HEK293 (cell line): ENCODE measurements around the gene QSER1.

ENCODE experiments used
- CTCF ChIA-PET: fragments of 350-600 bp; formaldehyde crosslinking; extraction: SDS; loops from one replicate; lab custom pipeline; 2021; ENCODE audit warnings: antibody characterized with exemption; lab: Yijun Ruan, JAX
- POLR2A ChIA-PET: fragments of 300-600 bp; formaldehyde crosslinking; extraction: SDS; loops from one replicate; lab custom pipeline; 2020; ENCODE audit warnings: antibody characterized with exemption, inconsistent platforms; lab: Yijun Ruan, JAX
- H3K27ac ChIP-seq: fragments of 200-500 bp; sonication (Bioruptor generic); 2 replicates; pipeline ENCODE4 v1.5.1; 2014; ENCODE audit warnings: low read depth, low read length, control low read depth, inconsistent platforms; ENCODE audit errors: extremely low read depth
- H3K36me3 ChIP-seq, 2 experiments: fragments of 200-500 bp in 1 of 2; sonication (Bioruptor generic) in 1 of 2; 1 replicate in 1 of 2; 2 replicates in 1 of 2; pipeline ENCODE4 v1.5.1; 2014 to 2017; ENCODE audit warnings: inconsistent platforms in 2 of 2, low read length in 2 of 2; ENCODE audit not compliant: control insufficient read depth in 2 of 2, insufficient read depth in 1 of 2
- H3K4me1 ChIP-seq: fragments of 200-500 bp; sonication (Bioruptor generic); 2 replicates; pipeline ENCODE4 v1.5.1; 2014; ENCODE audit warnings: mild to moderate bottlenecking, low read length, inconsistent platforms; ENCODE audit not compliant: control insufficient read depth, insufficient read depth
- H3K4me3 ChIP-seq: 2 replicates; pipeline ENCODE4 v1.5.1; 2011; ENCODE audit warnings: low read depth, mild to moderate bottlenecking, control low read depth, low read length, moderate library complexity
- H3K9me3 ChIP-seq: fragments of 200-500 bp; sonication (Bioruptor generic); 2 replicates; pipeline ENCODE4 v1.5.1; 2014; ENCODE audit warnings: low read depth, low read length, inconsistent platforms; ENCODE audit not compliant: control insufficient read depth, insufficient read depth
- INSM2 ChIP-seq: fragments of 450-650 bp; formaldehyde crosslinking; IDR thresholded peaks from 2 replicates; pipeline ENCODE4 v1.5.1; 2016; ENCODE audit warnings: missing biosample characterization, missing genetic modification characterization
- KLF10 ChIP-seq: fragments of 450-650 bp; IDR thresholded peaks from 2 replicates; pipeline ENCODE4 v1.5.1; 2018; ENCODE audit warnings: missing biosample characterization, mild to moderate bottlenecking, missing genetic modification characterization
- KLF8 ChIP-seq: fragments of 450-650 bp; formaldehyde crosslinking; IDR thresholded peaks from 2 replicates; pipeline ENCODE4 v1.5.1; 2016; ENCODE audit warnings: missing biosample characterization, missing genetic modification characterization
- PRDM1 ChIP-seq: fragments of 450-650 bp; formaldehyde crosslinking; IDR thresholded peaks from 2 replicates; pipeline ENCODE4; 2016; ENCODE audit warnings: missing biosample characterization, missing genetic modification characterization
- SP2 ChIP-seq: fragments of 450-650 bp; formaldehyde crosslinking; IDR thresholded peaks from 2 replicates; pipeline ENCODE4 v1.5.1; 2016; ENCODE audit warnings: missing biosample characterization, missing genetic modification characterization
- ZBTB11 ChIP-seq: fragments of 450-650 bp; formaldehyde crosslinking; conservative IDR thresholded peaks from 2 replicates; pipeline ENCODE4 v1.5.1; 2016; ENCODE audit warnings: low read depth, missing biosample characterization, missing genetic modification characterization
- ZBTB17 ChIP-seq: fragments of 450-650 bp; formaldehyde crosslinking; IDR thresholded peaks from 2 replicates; pipeline ENCODE4 v1.5.1; 2016; ENCODE audit warnings: missing biosample characterization, missing genetic modification characterization
- ZBTB26 ChIP-seq: fragments of 450-650 bp; formaldehyde crosslinking; optimal IDR thresholded peaks from 2 replicates; pipeline ENCODE3; 2016; ENCODE audit warnings: missing biosample characterization, mild to moderate bottlenecking, missing genetic modification characterization
- ZNF114 ChIP-seq: fragments of 450-650 bp; formaldehyde crosslinking; IDR thresholded peaks from 2 replicates; pipeline ENCODE4 v1.5.0; 2017; ENCODE audit warnings: missing biosample characterization, missing genetic modification characterization
- ZNF132 ChIP-seq: fragments of 450-650 bp; formaldehyde crosslinking; IDR thresholded peaks from 2 replicates; pipeline ENCODE4 v1.5.1; 2017; ENCODE audit warnings: missing biosample characterization, missing genetic modification characterization, borderline replicate concordance
- ZNF146 ChIP-seq: fragments of 450-650 bp; formaldehyde crosslinking; IDR thresholded peaks from 2 replicates; pipeline ENCODE4 v1.5.1; 2016; ENCODE audit warnings: missing biosample characterization, missing genetic modification characterization
- ZNF16 ChIP-seq: fragments of 450-650 bp; formaldehyde crosslinking; IDR thresholded peaks from 2 replicates; pipeline ENCODE4 v1.5.1; 2016; ENCODE audit warnings: low read depth, missing biosample characterization, missing genetic modification characterization
- ZNF169 ChIP-seq: fragments of 450-650 bp; formaldehyde crosslinking; IDR thresholded peaks from 2 replicates; pipeline ENCODE4 v1.5.1; 2016; ENCODE audit warnings: missing biosample characterization, missing genetic modification characterization
- ZNF184 ChIP-seq: fragments of 450-650 bp; IDR thresholded peaks from 2 replicates; pipeline ENCODE4 v1.5.1; 2018; ENCODE audit warnings: missing biosample characterization, mild to moderate bottlenecking, missing genetic modification characterization
- ZNF394 ChIP-seq: fragments of 450-650 bp; formaldehyde crosslinking; IDR thresholded peaks from 2 replicates; pipeline ENCODE4 v1.5.1; 2016; ENCODE audit warnings: missing biosample characterization, missing genetic modification characterization, mild to moderate bottlenecking, moderate library complexity, borderline replicate concordance
- ZNF544 ChIP-seq: fragments of 450-650 bp; formaldehyde crosslinking; IDR thresholded peaks from 2 replicates; pipeline ENCODE4 v1.5.0; 2017; ENCODE audit warnings: missing biosample characterization, missing genetic modification characterization
- ZNF549 ChIP-seq: fragments of 450-650 bp; IDR thresholded peaks from 2 replicates; pipeline ENCODE4 v1.5.1; 2018; ENCODE audit warnings: missing biosample characterization, missing genetic modification characterization, mild to moderate bottlenecking, inconsistent platforms, moderate library complexity
- ZNF776 ChIP-seq: fragments of 450-650 bp; formaldehyde crosslinking; IDR thresholded peaks from 2 replicates; pipeline ENCODE4 v1.5.0; 2017; ENCODE audit warnings: missing biosample characterization, missing genetic modification characterization, borderline replicate concordance
- TF ChIP-seq, protein P1 (sequence below): fragments of 450-650 bp; formaldehyde crosslinking; IDR thresholded peaks from 2 replicates; pipeline ENCODE4 v1.5.1; 2016; ENCODE audit warnings: missing biosample characterization, missing genetic modification characterization
- TF ChIP-seq, protein P2 (sequence below): fragments of 450-650 bp; formaldehyde crosslinking; IDR thresholded peaks from 2 replicates; pipeline ENCODE4 v1.5.1; 2016; ENCODE audit warnings: missing biosample characterization, missing genetic modification characterization, borderline replicate concordance

Gene QSER1

DNA sequence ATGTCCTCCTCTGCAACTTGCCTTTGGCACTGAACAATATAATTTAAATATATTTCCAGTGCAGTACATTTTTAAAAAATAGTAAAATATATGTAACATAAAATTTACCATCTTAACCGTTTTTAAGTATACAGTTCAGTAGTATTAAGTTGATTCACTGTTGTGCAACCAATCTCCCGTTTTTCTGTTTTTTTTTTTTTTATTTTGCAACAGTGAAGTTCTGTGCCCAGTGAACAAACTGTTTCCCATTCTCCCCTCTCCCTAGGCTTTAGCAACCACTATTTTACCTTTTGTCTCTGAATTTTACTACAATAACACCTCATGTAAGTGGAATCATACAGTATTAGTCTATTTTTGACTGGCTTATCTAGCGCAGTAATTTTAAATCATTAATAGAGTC lies 49.1 kb upstream of the QSER1 start:
- no peak overlapping the region for H3K4me3 ChIP-seq
- H3K36me3 ChIP-seq = peaks cover 0 to 24% of the 10 kb centered on the region in 2 experiments; a peak in 1 of 3 replicates
- POLR2A ChIA-PET = no interaction called here
- H3K9me3 ChIP-seq = no peaks in the 10 kb centered on the region
- CTCF ChIA-PET = no interaction called here
- no peak for TF ChIP-seq ZBTB17 (tag by site-specific recombination)
- TF ChIP-seq, protein P1, sequence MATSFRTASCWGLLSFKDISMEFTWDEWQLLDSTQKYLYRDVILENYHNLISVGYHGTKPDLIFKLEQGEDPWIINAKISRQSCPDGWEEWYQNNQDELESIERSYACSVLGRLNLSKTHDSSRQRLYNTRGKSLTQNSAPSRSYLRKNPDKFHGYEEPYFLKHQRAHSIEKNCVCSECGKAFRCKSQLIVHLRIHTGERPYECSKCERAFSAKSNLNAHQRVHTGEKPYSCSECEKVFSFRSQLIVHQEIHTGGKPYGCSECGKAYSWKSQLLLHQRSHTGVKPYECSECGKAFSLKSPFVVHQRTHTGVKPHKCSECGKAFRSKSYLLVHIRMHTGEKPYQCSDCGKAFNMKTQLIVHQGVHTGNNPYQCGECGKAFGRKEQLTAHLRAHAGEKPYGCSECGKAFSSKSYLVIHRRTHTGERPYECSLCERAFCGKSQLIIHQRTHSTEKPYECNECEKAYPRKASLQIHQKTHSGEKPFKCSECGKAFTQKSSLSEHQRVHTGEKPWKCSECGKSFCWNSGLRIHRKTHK (tag by site-specific recombination) = no peak
- TF ChIP-seq ZNF776 (tag by site-specific recombination) = no peak
- no peak for TF ChIP-seq ZNF169
- TF ChIP-seq KLF8 (tag by site-specific recombination) = no peak
- TF ChIP-seq KLF10 (tag by site-specific recombination) = no peak
- TF ChIP-seq, protein P2, sequence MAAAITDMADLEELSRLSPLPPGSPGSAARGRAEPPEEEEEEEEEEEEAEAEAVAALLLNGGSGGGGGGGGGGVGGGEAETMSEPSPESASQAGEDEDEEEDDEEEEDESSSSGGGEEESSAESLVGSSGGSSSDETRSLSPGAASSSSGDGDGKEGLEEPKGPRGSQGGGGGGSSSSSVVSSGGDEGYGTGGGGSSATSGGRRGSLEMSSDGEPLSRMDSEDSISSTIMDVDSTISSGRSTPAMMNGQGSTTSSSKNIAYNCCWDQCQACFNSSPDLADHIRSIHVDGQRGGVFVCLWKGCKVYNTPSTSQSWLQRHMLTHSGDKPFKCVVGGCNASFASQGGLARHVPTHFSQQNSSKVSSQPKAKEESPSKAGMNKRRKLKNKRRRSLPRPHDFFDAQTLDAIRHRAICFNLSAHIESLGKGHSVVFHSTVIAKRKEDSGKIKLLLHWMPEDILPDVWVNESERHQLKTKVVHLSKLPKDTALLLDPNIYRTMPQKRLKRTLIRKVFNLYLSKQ (tag by site-specific recombination) = no peak
- H3K4me1 ChIP-seq = no peaks in the 10 kb centered on the region
- no peak overlapping the region for H3K27ac ChIP-seq

DNA sequence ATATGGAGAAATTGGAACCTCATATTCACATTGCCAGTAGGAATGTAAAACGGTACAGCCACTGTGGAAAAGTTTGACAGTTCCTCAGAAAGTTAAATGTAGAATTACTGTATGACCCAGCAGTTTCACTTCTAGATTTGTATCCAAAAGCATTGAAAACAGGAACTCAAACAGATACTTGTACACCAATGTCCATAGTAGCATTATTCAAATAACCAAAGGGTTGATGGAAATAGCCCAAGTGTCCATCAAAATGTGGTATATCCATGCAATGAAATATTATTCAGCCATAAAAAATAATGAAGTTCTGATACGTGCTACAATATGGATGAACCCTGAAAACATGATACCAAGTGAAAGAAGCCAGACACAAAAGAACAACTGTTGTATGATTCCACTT lies 45.1 kb upstream of the QSER1 start:
- CTCF ChIA-PET = interaction anchor here (0.7 to 1.2 kb wide), 3 partner anchors 38 to 56 kb away, joined by 3 to 4 read pairs (median 3); no protein-coding TSS in a partner anchor

DNA sequence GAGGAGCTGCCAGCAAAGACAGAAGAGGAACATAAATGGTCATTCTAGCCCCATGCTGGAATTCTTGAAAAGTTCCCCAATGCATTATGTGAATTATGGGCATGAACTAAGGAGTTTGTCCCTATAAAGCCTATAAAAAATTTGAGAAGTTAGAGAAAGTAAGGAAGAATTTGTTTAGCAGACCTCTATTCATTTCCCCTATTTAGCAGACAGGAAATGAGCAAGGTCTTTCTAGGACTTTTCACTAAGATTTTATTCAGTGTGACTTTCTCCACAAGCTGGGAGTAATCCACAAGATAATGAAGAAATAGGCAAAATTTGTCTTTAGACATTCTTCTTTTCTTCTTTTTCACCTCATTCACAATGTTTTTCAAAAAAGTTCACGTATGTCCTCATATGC lies 42.9 kb upstream of the QSER1 start:
- Histone ChIP-seq H3K27ac (no peak overlapping the region), H3K9me3 (no peaks in the 10 kb centered on the region), H3K4me1 (no peaks in the 10 kb centered on the region), H3K36me3 (peaks cover 0 to 7% of the 10 kb centered on the region in 2 experiments; a peak in 1 of 3 replicates), H3K4me3 (no peak overlapping the region)
- ChIA-PET POLR2A (interaction anchor here (0.6 kb wide), 1 partner anchor 999 kb away, joined by 3 read pairs; no protein-coding TSS in a partner anchor), CTCF (interaction anchor here (0.6 to 1.3 kb wide), 2 partner anchors 9 to 56 kb away, joined by 3 to 4 read pairs; no protein-coding TSS in a partner anchor)
- TF ChIP-seq ZNF549 (tag by site-specific recombination) (no peak), ZNF184 (tag by site-specific recombination) (no peak), ZNF132 (tag by site-specific recombination) (no peak), ZBTB11 (tag by site-specific recombination) (no peak), ZNF114 (tag by site-specific recombination) (no peak), ZNF16 (tag by site-specific recombination) (no peak), PRDM1 (no peak), INSM2 (tag by site-specific recombination) (no peak)

More for the DNA sequence above, 45.1 kb upstream of the QSER1 start:
- no peaks in the 10 kb centered on the region for H3K9me3 ChIP-seq
- H3K27ac ChIP-seq = no peak overlapping the region
- no peak overlapping the region for H3K4me3 ChIP-seq
- H3K4me1 ChIP-seq = no peaks in the 10 kb centered on the region
- peaks cover 0 to 12% of the 10 kb centered on the region in 2 experiments; a peak in 1 of 3 replicates for H3K36me3 ChIP-seq
- TF ChIP-seq ZNF146 (peak; percentile 40; the same call in 1 of the 2 replicates), ZNF394 (no peak), SP2 (no peak), ZBTB26 (tag by site-specific recombination) (no peak), ZNF544 (tag by site-specific recombination) (no peak)
- TF ChIP-seq, protein P1 (tag by site-specific recombination) = no peak
- TF ChIP-seq, all 188 proteins: peak for 1
- POLR2A ChIA-PET = no interaction called here
